Measurements from ENCODE around the gene SLIT1.

Gene SLIT1

DNA sequence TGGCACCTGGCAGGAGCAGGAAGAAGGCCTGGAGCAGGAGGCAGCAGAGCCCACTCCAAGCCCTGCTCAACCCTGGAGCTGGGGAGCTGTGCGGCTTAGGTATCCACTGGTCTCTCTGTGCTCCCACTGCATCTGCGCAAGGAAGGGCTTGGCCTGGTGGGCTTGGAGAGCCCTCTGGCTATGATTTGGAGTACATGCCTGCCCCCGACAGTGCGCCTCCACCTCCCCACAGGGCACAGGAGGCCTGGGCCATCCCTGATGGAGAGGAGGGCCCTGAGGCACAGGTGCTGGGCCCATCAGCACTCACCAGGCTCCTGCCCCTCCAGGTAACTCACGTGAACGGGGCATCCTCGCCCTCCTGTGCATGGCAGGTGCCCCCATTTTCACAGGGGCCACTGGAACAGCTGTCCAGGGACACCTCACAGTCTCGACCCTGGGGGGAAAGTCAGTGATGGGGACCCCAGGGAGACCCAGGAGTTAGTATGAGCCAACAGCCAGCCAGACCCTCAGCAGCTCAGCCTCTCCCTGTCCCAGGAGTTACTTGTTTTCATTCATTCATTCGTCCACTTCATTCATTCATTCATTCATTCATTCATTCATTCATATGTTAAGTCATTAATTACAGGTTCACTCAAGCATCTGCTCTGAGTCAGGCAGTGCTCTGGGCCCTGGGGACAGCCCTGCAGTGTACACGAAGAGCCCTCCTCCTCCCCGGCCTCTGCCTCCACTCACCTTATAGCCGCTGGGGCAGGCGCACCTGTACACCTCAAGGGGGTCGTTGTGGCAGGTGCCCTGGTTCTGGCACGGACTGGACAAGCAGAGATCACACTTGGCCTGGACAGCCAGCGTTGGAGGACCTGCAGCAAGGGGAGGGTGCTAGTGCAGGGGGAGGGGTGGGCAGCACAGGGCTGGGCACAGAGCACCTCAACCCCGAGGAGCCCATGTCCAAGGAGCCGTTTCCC, 167.2 kb downstream of the SLIT1 start:
- no peak for DNase-seq

- no peak for DNase-seq
Observed at GRCh38 chr10:97017474-97017903, 168.3 kb downstream of the SLIT1 start.

GRCh38 chr10:97016728-97017473, 168.9 kb downstream of the SLIT1 start:
- DNase-seq = no peak

DNA sequence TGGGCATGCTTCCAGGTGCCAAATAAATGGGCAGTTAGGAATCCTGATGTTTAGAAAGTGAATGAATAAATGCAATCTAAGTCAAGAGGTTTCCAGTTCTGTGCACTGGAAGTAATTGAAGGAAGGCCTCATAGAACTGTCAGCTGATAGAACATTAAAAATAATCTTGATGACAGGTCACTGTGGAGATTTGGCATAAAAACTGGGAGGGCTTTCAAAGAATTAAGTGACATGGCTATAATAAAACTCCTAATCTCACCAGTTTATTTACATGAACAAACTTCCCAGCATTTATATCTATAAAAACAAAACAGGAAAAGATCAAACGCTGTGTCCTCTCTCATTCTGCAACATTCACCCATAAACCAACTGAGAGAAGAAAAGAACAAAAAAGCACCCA, 170.5 kb downstream of the SLIT1 start:
- DNase-seq = no peak

DNA sequence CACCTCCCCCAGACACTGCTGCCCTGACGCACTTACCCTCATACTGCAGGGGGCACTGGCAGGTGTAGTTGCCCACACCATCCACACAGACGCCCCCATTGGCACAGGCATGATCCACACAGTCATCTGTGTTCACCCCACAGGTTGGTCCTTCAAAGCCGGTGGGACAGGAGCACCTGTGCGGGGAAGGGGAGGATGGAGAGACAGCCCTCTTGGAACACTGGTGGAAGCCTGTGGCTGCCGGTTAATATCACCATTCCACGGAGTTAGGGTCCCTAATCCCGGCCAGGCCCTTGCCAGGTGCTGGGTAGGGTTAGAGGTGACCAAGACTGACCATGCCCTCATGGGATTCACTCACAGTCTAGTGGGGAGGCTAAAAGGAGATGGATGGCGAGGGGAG, 171.8 kb downstream of the SLIT1 start:
- DNase-seq = no peak

DNA sequence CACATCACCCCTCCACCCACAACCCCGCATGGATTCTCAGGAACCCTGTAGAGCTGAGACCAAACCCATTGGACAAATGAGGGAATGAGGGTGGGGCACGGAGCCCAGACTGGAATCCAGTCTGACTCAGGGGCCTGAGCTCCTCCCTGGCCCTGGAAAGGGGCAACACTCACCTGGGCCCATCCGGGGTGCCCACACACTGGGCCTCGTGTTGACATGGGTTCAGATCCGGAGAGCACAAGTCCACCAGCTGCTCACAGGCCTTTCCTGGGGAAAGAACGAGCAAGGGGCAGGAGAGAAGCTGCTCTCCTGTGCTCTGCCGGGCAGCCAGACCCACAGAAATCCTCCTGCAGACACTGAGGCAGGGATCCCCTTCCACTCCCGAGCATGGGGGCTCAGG, 172.2 kb downstream of the SLIT1 start:
- no peak for DNase-seq

DNA sequence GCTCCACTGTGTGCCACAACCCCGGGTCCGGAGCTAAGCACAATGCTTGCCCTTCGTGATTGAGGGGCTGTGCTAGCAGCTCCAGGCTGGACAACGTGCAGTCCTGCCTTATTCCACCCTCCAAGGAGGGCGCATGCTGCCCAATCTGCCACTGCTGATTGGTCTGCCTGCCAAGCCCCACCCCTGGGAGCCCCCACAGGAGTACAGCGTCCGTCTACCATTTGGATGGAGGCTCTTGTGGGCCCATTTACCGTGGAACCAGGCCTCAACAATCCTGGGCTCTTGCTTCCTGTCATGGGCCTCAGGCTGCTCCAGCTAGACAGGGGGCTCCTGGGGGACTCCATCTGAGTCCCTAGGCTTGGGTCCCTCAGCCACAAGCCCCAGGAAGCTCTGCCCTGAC, 173.3 kb downstream of the SLIT1 start:
- no peak for DNase-seq

DNA sequence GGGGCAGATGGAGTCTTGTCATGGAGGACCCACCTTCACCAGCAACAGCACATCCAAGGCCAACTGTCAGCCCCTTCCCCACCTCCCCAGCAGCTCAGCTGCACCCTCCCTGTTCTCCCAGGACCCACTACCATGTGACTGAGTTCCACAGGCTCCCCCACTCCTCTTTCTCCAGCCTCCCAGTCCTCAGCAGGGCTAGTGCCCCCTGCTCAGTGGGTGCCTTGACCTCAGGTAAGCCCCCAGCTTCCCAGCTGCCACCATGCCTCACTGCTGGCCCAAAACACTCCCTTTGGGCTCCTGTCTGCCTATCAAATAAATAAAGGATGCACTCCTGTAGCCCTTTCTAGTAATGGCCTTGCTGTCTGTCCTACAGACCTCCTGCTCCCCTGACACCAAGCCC, 174.4 kb downstream of the SLIT1 start:
- no peak for DNase-seq

GRCh38 chr10:97010695-97011206, 175.0 kb downstream of the SLIT1 start:
- DNase-seq = no peak

DNA sequence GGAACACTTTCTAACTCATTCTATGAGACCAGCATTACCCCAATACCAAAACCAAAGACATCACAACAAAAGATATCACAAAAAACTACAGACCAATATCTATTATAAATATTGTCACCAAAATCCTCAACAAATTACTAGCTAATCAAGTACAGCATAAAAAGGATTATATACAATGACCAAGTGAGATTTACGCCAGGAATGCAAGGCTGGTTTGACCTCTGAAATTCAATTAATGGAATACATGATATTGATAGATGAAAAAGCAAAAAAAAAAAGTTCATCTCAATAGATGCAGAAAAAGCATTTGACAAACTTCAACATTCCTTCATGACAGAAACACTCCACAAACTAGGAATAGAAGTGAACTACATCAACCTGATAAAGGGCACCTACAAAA, 178.3 kb downstream of the SLIT1 start:
- no peak for DNase-seq

DNA sequence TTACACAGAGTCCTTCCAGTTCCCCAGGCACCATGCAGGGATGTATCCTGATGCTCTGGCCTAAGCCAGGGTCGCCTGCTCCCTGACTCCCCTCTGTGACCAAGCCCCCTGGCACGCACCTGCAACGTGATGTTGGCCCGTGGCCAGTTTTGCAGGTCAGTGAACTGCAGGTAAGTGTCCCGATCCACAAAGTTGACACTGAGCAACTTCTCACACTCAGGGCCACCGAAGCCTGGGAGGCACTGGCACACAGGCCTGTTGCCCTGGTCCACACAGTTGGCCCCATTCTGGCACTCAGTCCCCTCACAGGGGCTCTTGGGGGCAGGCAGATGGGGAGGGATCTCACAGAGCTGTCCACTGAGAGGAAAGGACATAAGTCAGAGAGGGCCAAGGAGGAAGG, 179.4 kb downstream of the SLIT1 start:
- DNase-seq = no peak

- no peak for DNase-seq
Observed at GRCh38 chr10:97005349-97005748, 180.4 kb downstream of the SLIT1 start.

DNA sequence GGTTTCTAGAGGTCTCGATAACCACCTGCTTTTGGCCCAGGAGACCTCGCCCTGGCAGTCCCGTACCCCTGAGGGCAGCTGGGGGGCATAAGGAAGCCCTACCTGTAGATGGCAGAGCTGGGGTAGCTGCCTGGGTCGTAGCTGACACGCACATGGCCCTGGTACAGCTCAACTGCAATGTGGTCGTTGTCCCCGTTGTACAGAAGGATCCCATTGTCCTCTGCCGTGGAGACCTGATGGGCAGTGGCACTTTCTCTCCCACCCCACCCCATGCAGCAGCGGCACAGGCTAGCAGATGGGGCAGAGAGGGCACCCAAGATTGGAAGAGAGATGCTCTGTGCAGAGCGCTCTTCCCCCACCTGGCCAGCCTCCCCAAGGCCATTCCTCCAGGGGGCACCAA, 181.2 kb downstream of the SLIT1 start:
- DNase-seq = no peak

DNA sequence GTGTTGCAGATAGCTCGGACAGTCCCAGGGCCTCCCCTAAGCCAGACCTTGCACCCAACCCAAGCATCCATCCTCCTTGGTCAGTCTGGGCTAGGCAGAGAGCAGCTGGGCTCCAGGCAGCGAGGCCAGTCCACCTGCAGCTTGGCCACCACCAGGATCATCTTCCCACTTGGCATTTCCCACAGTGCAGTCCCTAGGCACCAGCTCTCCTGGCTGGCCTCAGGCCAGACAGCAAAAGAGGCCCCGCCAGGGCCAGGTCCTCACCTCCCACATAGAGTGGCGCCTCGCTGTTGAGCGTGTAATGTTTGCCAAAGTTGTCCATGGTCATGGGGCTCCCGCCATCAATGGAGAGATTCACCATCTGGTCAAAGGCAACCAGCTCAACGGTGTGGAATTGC, 182.0 kb downstream of the SLIT1 start:
- DNase-seq = no peak

GRCh38 chr10:97003151-97003803, 182.5 kb downstream of the SLIT1 start:
- no peak for DNase-seq

DNA sequence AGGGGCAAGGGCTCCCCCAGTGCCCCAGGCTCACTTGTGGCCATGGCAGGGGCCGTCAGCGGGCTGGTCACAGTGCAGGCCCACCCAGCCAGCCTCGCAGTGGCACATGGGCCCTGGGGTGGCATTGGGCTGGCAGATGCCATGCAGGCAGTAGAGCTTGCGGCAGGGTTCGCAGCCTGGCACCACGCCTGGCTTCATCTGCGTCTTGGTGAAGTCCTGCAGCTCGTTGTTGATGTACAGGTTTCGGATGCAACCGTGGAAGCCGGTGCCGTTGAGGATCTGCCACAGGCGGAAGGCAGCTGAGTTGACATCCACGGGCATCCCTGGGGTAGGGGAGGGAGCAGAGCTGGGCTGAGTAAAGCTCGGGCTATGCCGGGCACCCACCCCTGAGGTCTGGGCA, 183.1 kb downstream of the SLIT1 start:
- no peak for DNase-seq

GRCh38 chr10:97001183-97001991, 184.4 kb downstream of the SLIT1 start:
- no peak for DNase-seq

- no peak for DNase-seq
Observed at GRCh38 chr10:97000487-97001182, 185.1 kb downstream of the SLIT1 start.

DNA sequence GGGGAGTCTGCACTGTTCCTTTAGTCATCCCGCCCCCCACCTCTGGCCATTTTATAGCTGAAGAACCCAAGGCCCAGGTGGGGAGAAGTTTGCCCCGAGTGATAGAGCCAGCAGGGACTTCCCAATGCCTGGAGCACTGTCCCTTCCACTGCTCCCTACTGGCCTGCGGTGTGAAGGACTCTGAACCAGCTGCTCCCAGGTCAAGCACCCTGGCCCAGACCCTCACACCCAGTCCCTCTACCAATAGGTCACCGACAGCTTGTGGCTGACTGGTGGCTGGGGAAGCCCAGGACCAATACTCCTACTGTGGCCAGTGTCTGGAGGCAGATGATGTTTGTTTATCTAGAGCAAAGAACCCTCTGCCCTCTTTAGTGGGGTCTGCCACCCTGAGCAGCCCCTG, 185.8 kb downstream of the SLIT1 start:
- no peak for DNase-seq

- DNase-seq = no peak
Observed at GRCh38 chr10:96999337-96999736, 186.4 kb downstream of the SLIT1 start.

GRCh38 chr10:96998329-96998888, 187.3 kb downstream of the SLIT1 start:
- no peak for DNase-seq
